ENCODE measurements around the gene NSF.
"Not testable (repeated sequence)": the region's sequence is repeated elsewhere in the genome, so short reads cannot be mapped to it uniquely, and the experiment has no call there.

- TF ChIP-seq GABPA (IDR thresholded peaks at IDR 0.05; ENCODE audit: low read depth); POLR2AphosphoS5 (IDR thresholded peaks at IDR 0.05; ENCODE audit: low read depth); SPI1 (IDR thresholded peaks at IDR 0.05; ENCODE audit: borderline replicate concordance, low read depth): not testable (repeated sequence)
- TF ChIP-seq, protein P1, sequence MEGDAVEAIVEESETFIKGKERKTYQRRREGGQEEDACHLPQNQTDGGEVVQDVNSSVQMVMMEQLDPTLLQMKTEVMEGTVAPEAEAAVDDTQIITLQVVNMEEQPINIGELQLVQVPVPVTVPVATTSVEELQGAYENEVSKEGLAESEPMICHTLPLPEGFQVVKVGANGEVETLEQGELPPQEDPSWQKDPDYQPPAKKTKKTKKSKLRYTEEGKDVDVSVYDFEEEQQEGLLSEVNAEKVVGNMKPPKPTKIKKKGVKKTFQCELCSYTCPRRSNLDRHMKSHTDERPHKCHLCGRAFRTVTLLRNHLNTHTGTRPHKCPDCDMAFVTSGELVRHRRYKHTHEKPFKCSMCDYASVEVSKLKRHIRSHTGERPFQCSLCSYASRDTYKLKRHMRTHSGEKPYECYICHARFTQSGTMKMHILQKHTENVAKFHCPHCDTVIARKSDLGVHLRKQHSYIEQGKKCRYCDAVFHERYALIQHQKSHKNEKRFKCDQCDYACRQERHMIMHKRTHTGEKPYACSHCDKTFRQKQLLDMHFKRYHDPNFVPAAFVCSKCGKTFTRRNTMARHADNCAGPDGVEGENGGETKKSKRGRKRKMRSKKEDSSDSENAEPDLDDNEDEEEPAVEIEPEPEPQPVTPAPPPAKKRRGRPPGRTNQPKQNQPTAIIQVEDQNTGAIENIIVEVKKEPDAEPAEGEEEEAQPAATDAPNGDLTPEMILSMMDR (IDR thresholded peaks at IDR 0.05; ENCODE audit: insufficient read depth, low read length), result not testable (repeated sequence)
- TF ChIP-seq, protein P2, sequence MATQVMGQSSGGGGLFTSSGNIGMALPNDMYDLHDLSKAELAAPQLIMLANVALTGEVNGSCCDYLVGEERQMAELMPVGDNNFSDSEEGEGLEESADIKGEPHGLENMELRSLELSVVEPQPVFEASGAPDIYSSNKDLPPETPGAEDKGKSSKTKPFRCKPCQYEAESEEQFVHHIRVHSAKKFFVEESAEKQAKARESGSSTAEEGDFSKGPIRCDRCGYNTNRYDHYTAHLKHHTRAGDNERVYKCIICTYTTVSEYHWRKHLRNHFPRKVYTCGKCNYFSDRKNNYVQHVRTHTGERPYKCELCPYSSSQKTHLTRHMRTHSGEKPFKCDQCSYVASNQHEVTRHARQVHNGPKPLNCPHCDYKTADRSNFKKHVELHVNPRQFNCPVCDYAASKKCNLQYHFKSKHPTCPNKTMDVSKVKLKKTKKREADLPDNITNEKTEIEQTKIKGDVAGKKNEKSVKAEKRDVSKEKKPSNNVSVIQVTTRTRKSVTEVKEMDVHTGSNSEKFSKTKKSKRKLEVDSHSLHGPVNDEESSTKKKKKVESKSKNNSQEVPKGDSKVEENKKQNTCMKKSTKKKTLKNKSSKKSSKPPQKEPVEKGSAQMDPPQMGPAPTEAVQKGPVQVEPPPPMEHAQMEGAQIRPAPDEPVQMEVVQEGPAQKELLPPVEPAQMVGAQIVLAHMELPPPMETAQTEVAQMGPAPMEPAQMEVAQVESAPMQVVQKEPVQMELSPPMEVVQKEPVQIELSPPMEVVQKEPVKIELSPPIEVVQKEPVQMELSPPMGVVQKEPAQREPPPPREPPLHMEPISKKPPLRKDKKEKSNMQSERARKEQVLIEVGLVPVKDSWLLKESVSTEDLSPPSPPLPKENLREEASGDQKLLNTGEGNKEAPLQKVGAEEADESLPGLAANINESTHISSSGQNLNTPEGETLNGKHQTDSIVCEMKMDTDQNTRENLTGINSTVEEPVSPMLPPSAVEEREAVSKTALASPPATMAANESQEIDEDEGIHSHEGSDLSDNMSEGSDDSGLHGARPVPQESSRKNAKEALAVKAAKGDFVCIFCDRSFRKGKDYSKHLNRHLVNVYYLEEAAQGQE (IDR thresholded peaks at IDR 0.05; ENCODE audit: insufficient replicate concordance, low read depth), result not testable (repeated sequence)
Observed at GRCh38 chr17:46559155-46559554, 31.3 kb upstream of the NSF start.

All from HL-60 (cell line).